Neural cell (in vitro differentiated cells): ENCODE results near the gene VENTX. TPM values are rescaled to one million over a fixed set of nuclear protein-coding genes. Genes with fewer than 3 reads are reported as not detected.

Experiments
- H2AFZ ChIP-seq: fragments of 200-600, 300-800 bp; sonication (generic), shearing (Covaris generic); 2 replicates; pipeline ENCODE4 v1.6.0; 2014; ENCODE audit warnings: low read depth, mild to moderate bottlenecking, antibody characterized with exemption, low read length, moderate library complexity
- H3F3A ChIP-seq: fragments of 200-600 bp; shearing (Covaris generic); 2 replicates; pipeline ENCODE4 v1.6.1; 2016; ENCODE audit warnings: mild to moderate bottlenecking, moderate library complexity, mixed read lengths, antibody characterized with exemption, low read length; ENCODE audit not compliant: insufficient read depth, poor library complexity, severe bottlenecking
- H3K27ac ChIP-seq: fragments of 200-600, 300-800 bp; sonication (generic), shearing (Covaris generic); 2 replicates; pipeline ENCODE4 v1.5.1; 2014; ENCODE audit warnings: mild to moderate bottlenecking, low read length, moderate library complexity
- H3K27me3 ChIP-seq: fragments of 300-800, 200-600 bp; sonication (generic), shearing (Covaris generic); 2 replicates; pipeline ENCODE4 v1.6.0; 2014; ENCODE audit warnings: mild to moderate bottlenecking, low read depth, low read length, moderate library complexity; ENCODE audit not compliant: insufficient read depth
- H3K36me3 ChIP-seq: fragments of 300-800, 200-600 bp; sonication (generic), shearing (Covaris generic); 2 replicates; pipeline ENCODE4 v1.5.1; 2014; ENCODE audit warnings: mild to moderate bottlenecking, antibody characterized with exemption, low read length, moderate library complexity; ENCODE audit not compliant: insufficient read depth
- H3K4me2 ChIP-seq: fragments of 300-800, 200-600 bp; sonication (generic), shearing (Covaris generic); 2 replicates; pipeline ENCODE4 v1.6.0; 2014; ENCODE audit warnings: mild to moderate bottlenecking, low read length
- H3K4me3 ChIP-seq: fragments of 300-800, 200-600 bp; sonication (generic), shearing (Covaris generic); 2 replicates; pipeline ENCODE4 v1.5.1; 2014; ENCODE audit warnings: mild to moderate bottlenecking, low read length, moderate library complexity
- H3K79me2 ChIP-seq: fragments of 200-600 bp; shearing (Covaris generic); replicated peaks from 2 replicates; pipeline ENCODE4 v1.6.0; 2014; ENCODE audit warnings: mild to moderate bottlenecking, low read length, moderate library complexity; ENCODE audit not compliant: insufficient read depth
- H3K9ac ChIP-seq: fragments of 300-800, 200-600 bp; sonication (generic), shearing (Covaris generic); 2 replicates; pipeline ENCODE4 v1.6.1; 2016; ENCODE audit warnings: mild to moderate bottlenecking, low read length, mixed read lengths
- H3K9me2 ChIP-seq: fragments of 200-600 bp; shearing (Covaris generic); 2 replicates; pipeline ENCODE4 v1.6.1; 2016; ENCODE audit warnings: mild to moderate bottlenecking, low read length, mixed read lengths; ENCODE audit not compliant: insufficient read depth
- H3K9me3 ChIP-seq: fragments of 200-600, 300-800 bp; sonication (generic), shearing (Covaris generic); 2 replicates; pipeline ENCODE4 v1.6.1; 2016; ENCODE audit warnings: mild to moderate bottlenecking, mixed run types, low read length, moderate library complexity, mixed read lengths
- H4K20me1 ChIP-seq: fragments of 200-600 bp; shearing (Covaris generic); 2 replicates; pipeline ENCODE4 v1.6.1; 2016; ENCODE audit warnings: mild to moderate bottlenecking, mixed run types; ENCODE audit not compliant: insufficient read depth
- EP300 ChIP-seq: fragments of 450-650 bp; conservative IDR thresholded peaks from 2 replicates; pipeline ENCODE4 v1.6.1; 2014; ENCODE audit warnings: antibody characterized with exemption, mild to moderate bottlenecking, moderate library complexity; ENCODE audit not compliant: poor library complexity, severe bottlenecking
- EZH2 ChIP-seq: fragments of 200-600, 300-800 bp; shearing (Covaris generic), sonication (generic); IDR thresholded peaks from 2 replicates; pipeline ENCODE4 v1.6.1; 2014; ENCODE audit warnings: antibody characterized with exemption, low read length, borderline replicate concordance, mild to moderate bottlenecking; ENCODE audit not compliant: insufficient read depth, poor library complexity, severe bottlenecking
- MXI1 ChIP-seq: fragments of 450-650 bp; conservative IDR thresholded peaks from 2 replicates; pipeline ENCODE4 v1.6.1; 2014; ENCODE audit warnings: antibody characterized with exemption, mild to moderate bottlenecking; ENCODE audit not compliant: poor library complexity, severe bottlenecking
- POLR2AphosphoS5 ChIP-seq: IDR thresholded peaks from 2 replicates; pipeline ENCODE4 v1.6.1; 2012
- RAD21 ChIP-seq: fragments of 450-650 bp; conservative IDR thresholded peaks from 2 replicates; pipeline ENCODE4 v1.6.1; 2014; ENCODE audit warnings: antibody characterized with exemption, mild to moderate bottlenecking, moderate library complexity
- SMC3 ChIP-seq: fragments of 450-650 bp; conservative IDR thresholded peaks from 2 replicates; pipeline ENCODE4 v1.6.1; 2014; ENCODE audit warnings: antibody characterized with exemption, mild to moderate bottlenecking, moderate library complexity; ENCODE audit not compliant: poor library complexity
- TAF1 ChIP-seq: IDR thresholded peaks from 2 replicates; pipeline ENCODE4 v1.6.1; 2012; ENCODE audit warnings: low read depth
- polyA plus RNA-seq: library from polyadenylated mRNA; depleted of rRNA; stranded (reverse); fragments of >200 nt; gene quantifications from 2 replicates; pipeline ENCODE4 v1.2.3, GENCODE V29; 2014
- TF ChIP-seq, protein P1 (sequence below): IDR thresholded peaks from 2 replicates; pipeline ENCODE4 v1.6.1; 2012; ENCODE audit warnings: borderline replicate concordance
- TF ChIP-seq, protein P2 (sequence below): fragments of 450-650 bp; IDR thresholded peaks from 2 replicates; pipeline ENCODE4 v1.5.1; 2014; ENCODE audit warnings: antibody characterized with exemption, mild to moderate bottlenecking, moderate library complexity; ENCODE audit not compliant: poor library complexity, severe bottlenecking

The VENTX gene
- polyA plus RNA-seq, 1 donor from 2014 or later = not detected

DNA sequence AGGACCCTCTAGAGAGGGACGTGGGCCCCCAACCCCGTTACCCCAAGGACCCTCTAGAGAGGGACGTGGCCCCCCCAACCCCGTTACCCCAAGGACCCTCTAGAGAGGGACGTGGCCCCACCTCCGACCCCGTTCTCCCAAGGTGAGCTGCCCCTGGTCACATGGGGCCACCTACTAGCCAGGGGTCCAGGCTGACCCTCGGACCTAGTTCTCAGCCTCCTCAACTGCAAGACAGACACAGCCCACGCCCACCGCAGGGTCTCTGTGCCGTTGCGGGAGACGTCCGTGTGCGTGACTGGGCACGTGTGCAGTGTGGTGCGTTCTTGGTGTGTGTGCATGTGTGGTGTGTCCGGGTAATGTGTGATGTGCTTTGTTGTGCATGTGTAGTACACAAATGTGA is 29.2 kb upstream of the VENTX start:
- Histone ChIP-seq H3F3A (no peaks in the 10 kb centered on the region), H4K20me1 (no peaks in the 10 kb centered on the region), H3K4me3 (no peak overlapping the region), H3K9me3 (no peaks in the 10 kb centered on the region), H3K27ac (no peak overlapping the region), H3K4me2 (no peak overlapping the region), H2AFZ (no peak overlapping the region), H3K27me3 (no peaks in the 10 kb centered on the region), H3K9me2 (no peaks in the 10 kb centered on the region), H3K9ac (no peak overlapping the region), H3K79me2 (no peaks in the 10 kb centered on the region), H3K36me3 (no peaks in the 10 kb centered on the region)
- TF ChIP-seq POLR2AphosphoS5 = no peak
- TF ChIP-seq TAF1 = no peak
- TF ChIP-seq, protein P1, sequence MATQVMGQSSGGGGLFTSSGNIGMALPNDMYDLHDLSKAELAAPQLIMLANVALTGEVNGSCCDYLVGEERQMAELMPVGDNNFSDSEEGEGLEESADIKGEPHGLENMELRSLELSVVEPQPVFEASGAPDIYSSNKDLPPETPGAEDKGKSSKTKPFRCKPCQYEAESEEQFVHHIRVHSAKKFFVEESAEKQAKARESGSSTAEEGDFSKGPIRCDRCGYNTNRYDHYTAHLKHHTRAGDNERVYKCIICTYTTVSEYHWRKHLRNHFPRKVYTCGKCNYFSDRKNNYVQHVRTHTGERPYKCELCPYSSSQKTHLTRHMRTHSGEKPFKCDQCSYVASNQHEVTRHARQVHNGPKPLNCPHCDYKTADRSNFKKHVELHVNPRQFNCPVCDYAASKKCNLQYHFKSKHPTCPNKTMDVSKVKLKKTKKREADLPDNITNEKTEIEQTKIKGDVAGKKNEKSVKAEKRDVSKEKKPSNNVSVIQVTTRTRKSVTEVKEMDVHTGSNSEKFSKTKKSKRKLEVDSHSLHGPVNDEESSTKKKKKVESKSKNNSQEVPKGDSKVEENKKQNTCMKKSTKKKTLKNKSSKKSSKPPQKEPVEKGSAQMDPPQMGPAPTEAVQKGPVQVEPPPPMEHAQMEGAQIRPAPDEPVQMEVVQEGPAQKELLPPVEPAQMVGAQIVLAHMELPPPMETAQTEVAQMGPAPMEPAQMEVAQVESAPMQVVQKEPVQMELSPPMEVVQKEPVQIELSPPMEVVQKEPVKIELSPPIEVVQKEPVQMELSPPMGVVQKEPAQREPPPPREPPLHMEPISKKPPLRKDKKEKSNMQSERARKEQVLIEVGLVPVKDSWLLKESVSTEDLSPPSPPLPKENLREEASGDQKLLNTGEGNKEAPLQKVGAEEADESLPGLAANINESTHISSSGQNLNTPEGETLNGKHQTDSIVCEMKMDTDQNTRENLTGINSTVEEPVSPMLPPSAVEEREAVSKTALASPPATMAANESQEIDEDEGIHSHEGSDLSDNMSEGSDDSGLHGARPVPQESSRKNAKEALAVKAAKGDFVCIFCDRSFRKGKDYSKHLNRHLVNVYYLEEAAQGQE = no peak
- no peak for TF ChIP-seq RAD21
- no peak for TF ChIP-seq EZH2
- TF ChIP-seq, protein P2, sequence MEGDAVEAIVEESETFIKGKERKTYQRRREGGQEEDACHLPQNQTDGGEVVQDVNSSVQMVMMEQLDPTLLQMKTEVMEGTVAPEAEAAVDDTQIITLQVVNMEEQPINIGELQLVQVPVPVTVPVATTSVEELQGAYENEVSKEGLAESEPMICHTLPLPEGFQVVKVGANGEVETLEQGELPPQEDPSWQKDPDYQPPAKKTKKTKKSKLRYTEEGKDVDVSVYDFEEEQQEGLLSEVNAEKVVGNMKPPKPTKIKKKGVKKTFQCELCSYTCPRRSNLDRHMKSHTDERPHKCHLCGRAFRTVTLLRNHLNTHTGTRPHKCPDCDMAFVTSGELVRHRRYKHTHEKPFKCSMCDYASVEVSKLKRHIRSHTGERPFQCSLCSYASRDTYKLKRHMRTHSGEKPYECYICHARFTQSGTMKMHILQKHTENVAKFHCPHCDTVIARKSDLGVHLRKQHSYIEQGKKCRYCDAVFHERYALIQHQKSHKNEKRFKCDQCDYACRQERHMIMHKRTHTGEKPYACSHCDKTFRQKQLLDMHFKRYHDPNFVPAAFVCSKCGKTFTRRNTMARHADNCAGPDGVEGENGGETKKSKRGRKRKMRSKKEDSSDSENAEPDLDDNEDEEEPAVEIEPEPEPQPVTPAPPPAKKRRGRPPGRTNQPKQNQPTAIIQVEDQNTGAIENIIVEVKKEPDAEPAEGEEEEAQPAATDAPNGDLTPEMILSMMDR = no peak
- no peak for TF ChIP-seq SMC3
- no peak for TF ChIP-seq MXI1
- no peak for TF ChIP-seq EP300

DNA sequence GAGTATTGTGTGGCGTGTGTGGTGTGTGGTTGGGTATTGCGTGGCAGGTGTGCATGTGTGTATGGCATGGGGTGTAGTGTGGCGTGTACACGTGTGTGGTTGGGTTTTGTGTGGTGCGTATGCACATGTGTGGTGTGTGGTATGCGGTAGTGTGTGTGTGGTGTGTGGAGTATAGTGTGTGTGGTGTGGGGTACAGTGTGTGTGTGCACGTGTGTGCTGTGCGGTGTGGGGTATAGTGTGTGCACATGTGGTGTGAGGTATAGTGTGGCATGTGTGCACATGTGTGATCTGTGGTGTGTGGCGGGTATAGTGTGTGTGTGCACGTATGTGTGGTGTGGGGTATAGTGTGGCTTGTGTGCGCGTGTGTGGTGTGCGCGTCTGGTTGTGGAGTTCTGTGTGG is 28.5 kb upstream of the VENTX start:
- Histone ChIP-seq H3K79me2 (no peaks in the 10 kb centered on the region), H3K9me2 (no peaks in the 10 kb centered on the region), H4K20me1 (no peaks in the 10 kb centered on the region), H3K27ac (no peak overlapping the region), H3K4me2 (no peak overlapping the region), H3K27me3 (no peaks in the 10 kb centered on the region), H3K9ac (no peak overlapping the region), H3K36me3 (no peaks in the 10 kb centered on the region), H3F3A (no peaks in the 10 kb centered on the region), H2AFZ (no peak overlapping the region), H3K4me3 (no peak overlapping the region), H3K9me3 (no peaks in the 10 kb centered on the region)
- TF ChIP-seq POLR2AphosphoS5 (no peak), EZH2 (no peak), SMC3 (no peak)
- TF ChIP-seq, protein P2 = no peak
- TF ChIP-seq, protein P1 = no peak
